HL-60 (cell line): ENCODE data around the gene NOS2.

ENCODE experiments used
- CTCF ChIP-seq: IDR thresholded peaks from one replicate; pipeline ENCODE4 v1.5.1; 2011; ENCODE audit warnings: low read length, control low read depth, inconsistent platforms; ENCODE audit not compliant: insufficient read depth
- GABPA ChIP-seq: IDR thresholded peaks from 2 replicates; pipeline ENCODE4 v1.6.1; 2012; ENCODE audit warnings: low read depth
- POLR2AphosphoS5 ChIP-seq: IDR thresholded peaks from 2 replicates; pipeline ENCODE4 v1.6.1; 2012; ENCODE audit warnings: low read depth
- SPI1 ChIP-seq: IDR thresholded peaks from 2 replicates; pipeline ENCODE4 v1.6.1; 2012; ENCODE audit warnings: low read depth, mild to moderate bottlenecking, borderline replicate concordance
- TF ChIP-seq, protein P1 (sequence below): IDR thresholded peaks from 2 replicates; pipeline ENCODE4 v1.6.1; 2012; ENCODE audit warnings: low read depth; ENCODE audit not compliant: insufficient replicate concordance

GRCh38 chr17:27798376-27798775 lies 2.0 kb downstream of the NOS2 start:
- TF ChIP-seq CTCF (no peak), GABPA (no peak), POLR2AphosphoS5 (no peak), SPI1 (no peak)
- TF ChIP-seq, protein P1, sequence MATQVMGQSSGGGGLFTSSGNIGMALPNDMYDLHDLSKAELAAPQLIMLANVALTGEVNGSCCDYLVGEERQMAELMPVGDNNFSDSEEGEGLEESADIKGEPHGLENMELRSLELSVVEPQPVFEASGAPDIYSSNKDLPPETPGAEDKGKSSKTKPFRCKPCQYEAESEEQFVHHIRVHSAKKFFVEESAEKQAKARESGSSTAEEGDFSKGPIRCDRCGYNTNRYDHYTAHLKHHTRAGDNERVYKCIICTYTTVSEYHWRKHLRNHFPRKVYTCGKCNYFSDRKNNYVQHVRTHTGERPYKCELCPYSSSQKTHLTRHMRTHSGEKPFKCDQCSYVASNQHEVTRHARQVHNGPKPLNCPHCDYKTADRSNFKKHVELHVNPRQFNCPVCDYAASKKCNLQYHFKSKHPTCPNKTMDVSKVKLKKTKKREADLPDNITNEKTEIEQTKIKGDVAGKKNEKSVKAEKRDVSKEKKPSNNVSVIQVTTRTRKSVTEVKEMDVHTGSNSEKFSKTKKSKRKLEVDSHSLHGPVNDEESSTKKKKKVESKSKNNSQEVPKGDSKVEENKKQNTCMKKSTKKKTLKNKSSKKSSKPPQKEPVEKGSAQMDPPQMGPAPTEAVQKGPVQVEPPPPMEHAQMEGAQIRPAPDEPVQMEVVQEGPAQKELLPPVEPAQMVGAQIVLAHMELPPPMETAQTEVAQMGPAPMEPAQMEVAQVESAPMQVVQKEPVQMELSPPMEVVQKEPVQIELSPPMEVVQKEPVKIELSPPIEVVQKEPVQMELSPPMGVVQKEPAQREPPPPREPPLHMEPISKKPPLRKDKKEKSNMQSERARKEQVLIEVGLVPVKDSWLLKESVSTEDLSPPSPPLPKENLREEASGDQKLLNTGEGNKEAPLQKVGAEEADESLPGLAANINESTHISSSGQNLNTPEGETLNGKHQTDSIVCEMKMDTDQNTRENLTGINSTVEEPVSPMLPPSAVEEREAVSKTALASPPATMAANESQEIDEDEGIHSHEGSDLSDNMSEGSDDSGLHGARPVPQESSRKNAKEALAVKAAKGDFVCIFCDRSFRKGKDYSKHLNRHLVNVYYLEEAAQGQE = no peak
